Lower leg skin (tissue), 3 donors: ENCODE measurements around the gene BRD3OS.

Experiments
- CTCF ChIP-seq, 3 donors: fragments of 450-650 bp; IDR thresholded peaks; one replicate each; pipeline ENCODE4 v1.5.1; 2016; ENCODE audit warnings: antibody characterized with exemption in 3 of 3, mild to moderate bottlenecking in 3 of 3, moderate library complexity in 2 of 3
- POLR2A ChIP-seq, 2 donors: fragments of 450-650 bp; IDR thresholded peaks; one replicate each; pipeline ENCODE4 v1.6.1; 2016 to 2017; ENCODE audit warnings: antibody characterized with exemption in 2 of 2, mild to moderate bottlenecking in 1 of 2, moderate library complexity in 1 of 2

- TF ChIP-seq CTCF (IDR thresholded peaks at IDR 0.05) (no peak), POLR2A (IDR thresholded peaks at IDR 0.05) (no peak)
Observed at GRCh38 chr9:133981958-133982681, 43.2 kb upstream of the BRD3OS start.
